COLO668 (cell line): Measurements from ENCODE around the gene SNRPB.

ENCODE experiments used
- DNase-seq: peaks from one replicate; lab custom pipeline; 2025; ENCODE audit not compliant: unreplicated experiment; lab: John Stamatoyannopoulos, UW

SNRPB gene

DNA sequence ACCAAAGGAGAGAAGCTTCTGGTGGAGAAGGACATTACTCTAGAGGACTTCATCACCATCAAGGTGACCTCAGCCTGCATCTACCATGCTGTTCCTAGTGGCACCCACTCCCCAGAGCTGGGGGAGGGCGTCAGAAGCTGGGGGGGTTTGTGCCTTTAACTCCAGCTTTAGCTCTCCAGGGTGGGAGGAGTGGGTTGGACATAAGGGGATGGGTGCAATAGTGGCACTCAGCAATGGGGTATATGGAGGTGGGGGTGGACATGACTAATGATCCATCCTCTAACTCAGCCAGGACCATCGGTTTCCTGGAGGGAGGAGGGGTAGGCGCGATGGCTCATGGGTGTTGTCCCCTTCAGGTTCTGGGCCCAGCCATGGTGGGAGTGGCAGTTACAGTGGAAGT, 40.1 kb downstream of the SNRPB start:
- no peak for DNase-seq

DNA sequence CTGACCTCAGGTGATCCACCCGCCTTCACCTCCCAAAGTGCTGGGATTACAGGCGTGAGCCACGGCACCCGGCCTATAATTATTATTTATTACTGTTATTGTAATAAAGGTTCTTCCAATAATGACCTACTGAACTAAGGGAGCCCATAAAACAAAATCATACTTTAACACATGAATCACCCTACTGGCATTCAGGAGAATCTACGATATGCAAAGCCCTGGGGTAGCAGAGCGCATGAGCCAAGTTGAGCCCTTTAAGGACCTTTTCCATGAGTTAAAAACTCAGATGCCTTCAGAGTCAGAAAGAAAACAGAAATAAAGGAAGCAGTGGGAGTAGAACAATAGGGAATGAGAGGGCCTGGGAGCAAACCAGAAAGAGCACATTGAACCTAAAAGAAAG, 41.5 kb downstream of the SNRPB start:
- DNase-seq = no peak

DNA sequence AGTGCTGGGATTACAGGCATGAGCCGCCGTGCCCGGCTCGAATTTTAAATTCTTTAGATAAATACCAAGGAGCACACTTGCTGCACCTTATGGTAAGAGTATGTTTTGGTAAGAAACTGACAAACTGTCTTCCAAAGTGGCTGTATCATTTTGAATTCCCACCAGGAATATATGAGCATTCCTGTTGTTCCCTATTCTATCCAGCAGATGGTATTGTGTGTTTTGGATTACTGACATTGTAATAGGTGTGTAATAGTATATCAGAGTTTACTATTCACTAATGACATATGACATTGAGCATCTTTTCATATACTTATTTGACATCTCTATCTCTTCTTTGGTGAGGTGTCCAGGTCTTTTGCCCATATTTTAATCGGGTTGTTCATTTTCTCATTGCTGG, 49.3 kb downstream of the SNRPB start:
- no peak for DNase-seq

DNA sequence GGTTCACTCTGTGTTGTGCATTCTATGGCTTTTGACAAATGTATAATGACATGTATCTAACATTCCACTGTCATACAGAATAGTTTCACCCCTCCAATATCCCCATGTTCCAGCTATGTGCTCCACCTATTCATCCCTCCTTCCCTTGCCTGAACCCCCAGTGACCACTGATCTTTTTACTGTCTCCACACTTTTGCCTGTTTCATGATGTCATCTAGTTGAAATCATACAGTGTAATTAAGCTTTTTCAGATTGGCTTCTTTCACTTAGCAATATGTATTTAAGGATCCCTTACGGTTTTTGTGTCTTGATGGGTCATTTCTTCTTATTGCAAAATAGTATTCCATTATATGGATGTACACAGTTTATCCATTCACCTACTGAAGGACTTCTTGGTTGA, 50.1 kb downstream of the SNRPB start:
- no peak for DNase-seq

DNA sequence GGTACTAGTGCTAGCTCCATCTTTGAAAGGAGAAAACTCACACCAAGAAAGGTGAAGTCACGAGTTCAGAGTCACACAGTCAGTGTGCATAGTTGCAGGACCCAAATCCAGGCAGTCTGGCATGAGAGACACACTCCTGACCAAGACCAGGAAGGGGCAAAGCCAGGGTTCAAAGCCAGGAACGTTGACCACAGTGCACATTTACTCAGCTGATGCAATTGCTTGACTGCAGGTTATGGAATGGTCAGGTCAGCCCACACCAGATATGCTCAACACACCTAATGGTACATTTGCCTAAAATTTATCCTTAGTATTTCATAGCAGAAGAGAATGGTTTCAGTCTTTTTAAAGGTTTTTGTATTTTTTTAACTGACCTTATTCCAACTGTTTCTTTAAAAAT, 52.2 kb downstream of the SNRPB start:
- DNase-seq = no peak

DNA sequence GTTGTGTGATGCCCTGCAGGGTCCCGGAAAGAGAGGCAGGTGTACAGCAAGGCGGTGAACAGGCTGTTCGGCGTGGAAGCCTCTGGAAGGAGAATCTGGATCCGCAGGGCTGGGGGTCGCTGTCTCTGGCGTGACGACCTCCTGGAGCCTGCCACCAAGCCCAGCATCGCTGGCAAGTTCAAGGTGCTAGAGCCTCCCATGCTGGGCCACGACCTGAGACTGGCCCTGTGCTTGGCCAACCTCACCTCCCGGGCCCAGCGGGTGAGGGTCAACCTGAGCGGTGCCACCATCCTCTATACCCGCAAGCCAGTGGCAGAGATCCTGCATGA, 53.4 kb downstream of the SNRPB start:
- no peak for DNase-seq

DNA sequence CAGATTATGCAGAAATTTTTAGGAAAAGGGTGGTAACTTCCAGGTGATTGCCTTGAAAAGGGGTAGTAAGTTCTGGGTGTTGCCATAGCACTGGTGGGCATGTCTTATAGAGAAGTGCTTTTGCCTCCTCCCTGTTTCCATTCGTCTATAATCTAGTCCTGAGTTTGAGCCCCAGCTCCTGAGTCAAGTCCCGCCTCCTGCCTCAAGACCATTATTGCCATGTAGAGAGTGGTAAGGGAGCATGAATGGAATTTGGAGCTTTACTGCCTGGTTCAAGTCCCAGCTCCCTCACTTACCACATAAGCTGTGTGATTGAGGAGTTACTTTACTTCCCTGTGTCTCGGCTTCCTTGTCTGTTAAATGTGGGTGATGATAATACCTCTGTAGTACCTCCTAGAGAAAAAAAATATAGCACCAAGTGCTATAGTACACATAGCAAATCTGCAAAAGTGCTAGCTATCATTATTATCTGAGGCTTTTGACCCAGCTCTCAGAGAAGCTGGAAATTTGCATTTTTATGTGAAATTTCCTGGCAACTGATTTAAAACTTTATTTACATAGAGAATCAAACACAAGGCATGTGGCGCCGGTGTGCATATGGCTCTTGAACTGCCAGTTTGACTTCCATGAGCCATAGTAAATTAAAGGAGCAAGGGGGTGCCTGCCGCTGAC, 53.9 kb downstream of the SNRPB start:
- DNase-seq = no peak
